Prostate gland (tissue), 2 donors: ENCODE data around the gene C10orf105. TPM values are rescaled to one million over a fixed set of nuclear protein-coding genes. Genes with fewer than 3 reads are reported as not detected.

ENCODE experiments used
- DNase-seq: peaks from one replicate; pipeline ENCODE4 v3.0.0-alpha.2; 2019; ENCODE audit warnings: low spot score
- H3K27ac ChIP-seq, 2 donors: fragments of 200-600 bp; sonication (generic); 2 replicates each; pipeline ENCODE4 v1.5.1; 2017 to 2019
- H3K27me3 ChIP-seq: fragments of 200-600 bp; sonication (generic); replicated peaks from 2 replicates; pipeline ENCODE4 v1.5.1; 2019; ENCODE audit not compliant: insufficient read depth
- H3K36me3 ChIP-seq, 2 donors: fragments of 200-600 bp; sonication (generic); 1 replicate in 1 of 2; 2 replicates in 1 of 2; pipeline versions ENCODE4 v1.5.1 to v1.8.1; 2017 to 2019
- H3K4me1 ChIP-seq: fragments of 200-600 bp; sonication (generic); replicated peaks from 2 replicates; pipeline ENCODE4 v1.5.1; 2019
- H3K4me3 ChIP-seq, 2 donors: fragments of 200-600 bp; sonication (generic); 2 replicates each; pipeline ENCODE4 v1.5.1; 2017 to 2019
- H3K9me3 ChIP-seq: fragments of 200-600 bp; sonication (generic); 2 replicates; pipeline ENCODE4 v1.5.1; 2017
- CTCF ChIP-seq, 4 experiments: fragments of 200-600 bp in 2 of 4; fragments of 450-650 bp in 2 of 4; sonication (generic) in 2 of 4; IDR thresholded peaks; 1 replicate in 3 of 4; 2 replicates in 1 of 4; pipeline ENCODE4 v1.5.1; 2016 to 2019; ENCODE audit warnings: antibody characterized with exemption in 4 of 4, mild to moderate bottlenecking in 2 of 4, moderate library complexity in 2 of 4
- POLR2A ChIP-seq: fragments of 450-650 bp; IDR thresholded peaks from one replicate; pipeline ENCODE4 v1.6.1; 2016; ENCODE audit warnings: antibody characterized with exemption, mild to moderate bottlenecking
- POLR2AphosphoS5 ChIP-seq: sonication (generic); formaldehyde crosslinking; IDR thresholded peaks from one replicate; pipeline ENCODE4 v1.6.1; 2017; ENCODE audit warnings: antibody characterized with exemption
- WGBS: methylation state at CpG from one replicate; pipeline ENCODE4 v1.1.5; 2018; 5-methylcytosine and 5-hydroxymethylcytosine counted together
- intact Hi-C: fragments of 100-400 bp; cut with DNase I; formaldehyde crosslinking; loops from one replicate; pipeline ENCODE4 v1.14.2; 2022
- total RNA-seq, 2 donors: library from RNA; depleted of rRNA; stranded (reverse); fragments of >200 nt; gene quantifications; one replicate each; pipeline ENCODE4 v1.1.0, GENCODE V29; 2016

The C10orf105 gene
- total RNA-seq, 2 donors from 2014 or later, result 0.11 TPM; not detected in 1

- Histone ChIP-seq H3K9me3 (no peaks in the 10 kb centered on the region), H3K4me3 (no peak overlapping the region), H3K4me1 (no peaks in the 10 kb centered on the region), H3K27ac (no peak overlapping the region), H3K36me3 (no peaks in the 10 kb centered on the region), H3K27me3 (no peaks in the 10 kb centered on the region)
- intact Hi-C loops, result no loop called here
- DNase-seq, result no peak
- TF ChIP-seq POLR2AphosphoS5, result no peak
- no peak for TF ChIP-seq POLR2A
- 94% methylated on average over 3 of the region's 3 CpGs for WGBS
Observed at GRCh38 chr10:71754562-71754961, 35.0 kb upstream of the C10orf105 start.

GRCh38 chr10:71753960-71754505 is 34.5 kb upstream of the C10orf105 start:
- no peaks in the 10 kb centered on the region for H3K36me3 ChIP-seq
- no peaks in the 10 kb centered on the region for H3K9me3 ChIP-seq
- no peak for DNase-seq
- H3K4me1 ChIP-seq, result no peaks in the 10 kb centered on the region
- no peaks in the 10 kb centered on the region for H3K27me3 ChIP-seq
- 48% methylated on average over 8 of the region's 8 CpGs for WGBS
- H3K27ac ChIP-seq, result peak overlapping the region in 1 of 2 donors; percentile 15
- H3K4me3 ChIP-seq, result no peak overlapping the region
- intact Hi-C loops, result no loop called here
- TF ChIP-seq CTCF (IDR thresholded peaks at IDR 0.05) (no peak), POLR2A (no peak), POLR2AphosphoS5 (no peak)

DNA sequence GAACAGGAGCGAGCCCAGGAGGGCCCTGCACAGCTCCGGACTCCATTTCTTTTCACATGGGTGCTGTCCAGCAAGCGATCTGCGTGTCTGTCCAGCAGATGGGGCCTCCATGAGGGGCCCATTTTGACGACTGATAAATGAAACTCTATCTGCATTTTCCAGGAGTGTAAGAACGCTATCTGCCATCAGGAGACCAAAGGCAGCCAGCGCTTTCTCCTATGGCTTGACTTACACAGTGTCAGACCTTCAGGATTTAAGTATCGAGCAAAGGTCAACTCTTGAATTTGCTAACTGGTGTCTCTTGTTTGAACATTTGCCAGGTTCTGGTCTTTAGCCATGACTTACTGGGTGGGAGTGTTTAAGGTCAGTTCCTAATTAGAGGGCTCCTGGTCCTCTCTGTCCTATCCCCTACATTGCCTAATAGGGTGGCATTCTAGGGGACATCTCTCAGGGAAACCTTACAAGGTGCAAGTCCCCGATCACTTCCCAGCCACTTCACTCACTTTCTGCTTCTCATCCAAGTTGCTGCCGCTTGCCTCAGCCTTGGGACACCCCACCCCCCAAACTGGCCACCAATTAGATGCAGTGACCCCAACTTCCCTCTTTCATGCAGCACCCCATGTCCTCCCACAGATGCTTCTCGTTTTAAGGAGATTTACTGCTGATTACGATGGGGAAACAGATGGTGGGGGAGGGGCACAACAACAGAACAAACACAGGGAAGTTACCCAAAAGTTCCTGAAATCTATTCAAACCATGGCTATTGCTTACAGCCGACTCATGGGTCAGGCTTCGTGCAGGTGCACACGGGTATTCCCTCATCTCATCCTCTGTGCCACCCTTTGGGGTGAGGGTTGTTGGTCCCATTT is 33.7 kb upstream of the C10orf105 start:
- Histone ChIP-seq H3K36me3 (no peaks in the 10 kb centered on the region), H3K9me3 (no peaks in the 10 kb centered on the region), H3K27me3 (no peaks in the 10 kb centered on the region), H3K4me3 (no peak overlapping the region), H3K4me1 (no peaks in the 10 kb centered on the region), H3K27ac (no peak overlapping the region)
- no peak for DNase-seq
- TF ChIP-seq CTCF (IDR thresholded peaks at IDR 0.05) (no peak), POLR2AphosphoS5 (no peak)
- intact Hi-C loops, result no loop called here
- WGBS, result 76% methylated on average over 15 of the region's 15 CpGs

DNA sequence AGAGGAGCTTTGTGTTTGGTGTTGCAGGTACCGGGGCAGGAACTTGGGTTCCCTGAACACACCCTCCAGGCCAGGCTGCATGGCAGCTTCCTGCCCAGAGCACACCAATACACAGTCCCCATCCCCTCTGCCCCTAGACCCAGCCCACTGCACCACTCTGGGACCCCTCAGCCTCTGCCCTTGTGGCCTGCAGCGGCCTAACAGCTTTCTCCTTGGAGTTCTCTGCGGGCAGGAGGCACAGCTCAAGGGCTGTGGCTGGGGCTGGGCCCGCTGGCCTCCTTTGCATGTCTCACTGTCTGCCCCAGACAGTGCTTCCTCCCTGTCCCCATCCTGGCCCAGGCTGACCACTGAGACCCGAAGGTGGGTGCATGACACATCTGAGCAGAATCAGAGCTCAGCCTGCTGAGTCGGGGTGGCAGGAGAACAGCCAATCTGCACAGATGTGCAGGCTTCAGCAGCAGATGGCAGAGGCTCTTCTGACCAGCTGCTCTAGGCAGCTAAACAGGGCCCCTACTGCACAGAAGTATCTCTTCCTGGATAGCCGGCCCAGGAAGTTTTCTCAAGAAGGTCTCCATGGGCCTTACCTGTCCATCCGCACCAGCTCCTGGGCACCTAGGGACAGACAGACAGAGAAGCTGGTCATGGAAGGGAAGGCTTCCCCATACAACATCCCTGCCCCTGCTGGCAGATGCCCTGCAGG is 33.0 kb upstream of the C10orf105 start:
- no peak for DNase-seq
- intact Hi-C loops, result no loop called here
- no peak for TF ChIP-seq POLR2AphosphoS5
- no peak for TF ChIP-seq POLR2A
- no peaks in the 10 kb centered on the region for H3K9me3 ChIP-seq
- 72% methylated on average over 8 of the region's 8 CpGs for WGBS
- H3K27ac ChIP-seq, result no peak overlapping the region
- H3K4me3 ChIP-seq, result no peak overlapping the region
- H3K36me3 ChIP-seq, result no peaks in the 10 kb centered on the region
- H3K4me1 ChIP-seq, result no peaks in the 10 kb centered on the region
- H3K27me3 ChIP-seq, result no peaks in the 10 kb centered on the region

GRCh38 chr10:71751515-71752224 is 32.1 kb upstream of the C10orf105 start:
- H3K9me3 ChIP-seq, result no peaks in the 10 kb centered on the region
- H3K4me1 ChIP-seq, result no peaks in the 10 kb centered on the region
- TF ChIP-seq CTCF (IDR thresholded peaks at IDR 0.05) (no peak), POLR2AphosphoS5 (no peak), POLR2A (no peak)
- no peak overlapping the region for H3K4me3 ChIP-seq
- H3K27ac ChIP-seq, result no peak overlapping the region
- no peak for DNase-seq
- H3K36me3 ChIP-seq, result no peaks in the 10 kb centered on the region
- H3K27me3 ChIP-seq, result no peaks in the 10 kb centered on the region
- 82% methylated on average over 14 of the region's 14 CpGs for WGBS
- intact Hi-C loops, result no loop called here
